Measurements from ENCODE around the gene ZNF530.

ZNF530 gene

DNA sequence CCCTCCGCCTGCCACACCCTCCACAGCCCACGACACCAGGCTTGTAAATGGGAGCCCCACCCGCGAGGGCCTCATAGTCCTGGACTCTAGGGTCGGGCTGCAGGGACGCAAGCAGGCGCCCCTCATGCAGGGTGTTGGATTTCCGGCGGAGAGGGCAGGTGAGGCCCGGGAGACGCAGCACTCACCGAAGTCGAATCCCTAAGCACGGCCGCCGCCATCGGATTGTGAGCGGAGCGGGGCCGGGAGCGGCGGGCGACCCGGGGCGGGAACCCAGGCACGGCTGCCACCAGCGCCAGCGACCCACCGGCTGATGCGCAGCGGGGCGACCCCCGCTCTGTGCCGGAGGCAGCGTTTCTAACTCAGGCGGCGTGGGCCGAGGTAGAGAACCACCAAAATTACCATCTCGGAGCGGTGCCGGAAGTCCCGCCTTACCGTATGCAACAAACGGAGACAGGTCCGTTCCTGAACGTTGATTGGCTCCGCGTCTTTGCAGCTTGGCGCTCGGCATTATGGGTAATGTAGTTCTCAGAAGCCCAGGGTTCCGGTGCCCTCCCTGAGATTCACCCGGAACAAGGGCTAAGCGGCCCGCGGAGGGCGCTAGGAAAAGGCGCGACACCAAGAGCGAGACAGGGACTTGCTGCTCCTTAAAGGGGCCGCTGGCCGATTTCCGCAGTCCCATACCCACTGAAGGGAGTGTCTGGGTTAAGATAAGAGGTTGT is 21.0 kb upstream of the ZNF530 start, which contains the start of gene ZNF416:
Gene ZNF416, minus strand, starts transcription at position 425 of the 719 bp plus-strand sequence. Its CDS starts 207 bp downstream, at position 218.
- Histone ChIP-seq H2AFZ (peak within 1 kb of the TSS; percentile 96), H3K4me1 (peaks cover 12% of the 10 kb centered on the region), H3K4me3 (ENCODE audit: low read depth, low read length) (peak within 1 kb of the TSS; percentile 99), H3K27ac (peak within 1 kb of the TSS; percentile 34), H3K27me3 (ENCODE audit: control insufficient read depth, insufficient read depth, low read length) (no peaks in the 10 kb centered on the region), H3K9ac (peak within 1 kb of the TSS; percentile 74), H3K79me2 (peaks cover 18% of the 10 kb centered on the region), H3K9me3 (ENCODE audit: control insufficient read depth, low read length) (peaks cover 4% of the 10 kb centered on the region), H3K4me2 (ENCODE audit: low read length) (peak within 1 kb of the TSS; percentile 90), H3K36me3 (ENCODE audit: control insufficient read depth, insufficient read depth, low read length) (peaks cover 4% of the 10 kb centered on the region)
- TF ChIP-seq, protein P1, sequence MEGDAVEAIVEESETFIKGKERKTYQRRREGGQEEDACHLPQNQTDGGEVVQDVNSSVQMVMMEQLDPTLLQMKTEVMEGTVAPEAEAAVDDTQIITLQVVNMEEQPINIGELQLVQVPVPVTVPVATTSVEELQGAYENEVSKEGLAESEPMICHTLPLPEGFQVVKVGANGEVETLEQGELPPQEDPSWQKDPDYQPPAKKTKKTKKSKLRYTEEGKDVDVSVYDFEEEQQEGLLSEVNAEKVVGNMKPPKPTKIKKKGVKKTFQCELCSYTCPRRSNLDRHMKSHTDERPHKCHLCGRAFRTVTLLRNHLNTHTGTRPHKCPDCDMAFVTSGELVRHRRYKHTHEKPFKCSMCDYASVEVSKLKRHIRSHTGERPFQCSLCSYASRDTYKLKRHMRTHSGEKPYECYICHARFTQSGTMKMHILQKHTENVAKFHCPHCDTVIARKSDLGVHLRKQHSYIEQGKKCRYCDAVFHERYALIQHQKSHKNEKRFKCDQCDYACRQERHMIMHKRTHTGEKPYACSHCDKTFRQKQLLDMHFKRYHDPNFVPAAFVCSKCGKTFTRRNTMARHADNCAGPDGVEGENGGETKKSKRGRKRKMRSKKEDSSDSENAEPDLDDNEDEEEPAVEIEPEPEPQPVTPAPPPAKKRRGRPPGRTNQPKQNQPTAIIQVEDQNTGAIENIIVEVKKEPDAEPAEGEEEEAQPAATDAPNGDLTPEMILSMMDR (IDR thresholded peaks at IDR 0.05): peak; percentile 20

DNA sequence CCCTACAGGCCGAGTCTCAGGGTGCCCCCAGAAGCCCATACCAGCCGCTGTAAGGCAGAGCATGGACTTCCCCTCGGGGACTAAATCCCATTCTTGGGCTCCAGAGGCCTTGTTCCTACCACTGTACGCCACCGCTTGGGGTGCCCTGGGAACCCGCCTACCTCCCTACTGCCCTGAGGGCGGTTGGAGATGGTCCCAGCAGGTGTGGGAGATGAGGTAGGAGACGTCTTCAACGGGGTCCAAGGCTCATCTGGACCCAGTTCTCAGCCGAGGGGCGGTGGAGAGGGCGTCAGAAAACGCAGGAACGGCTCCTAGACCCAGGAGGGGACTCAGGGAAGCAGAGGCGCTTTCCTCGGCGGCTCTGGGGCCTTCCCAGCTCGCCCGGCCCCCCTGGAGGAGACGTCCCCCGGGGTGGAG is 16.6 kb upstream of the ZNF530 start:
- Histone ChIP-seq H3K36me3 (ENCODE audit: control insufficient read depth, insufficient read depth, low read length) (no peaks in the 10 kb centered on the region), H3K9ac (no peak overlapping the region), H3K9me3 (ENCODE audit: control insufficient read depth, low read length) (no peaks in the 10 kb centered on the region), H3K27me3 (ENCODE audit: control insufficient read depth, insufficient read depth, low read length) (no peaks in the 10 kb centered on the region), H3K27ac (no peak overlapping the region), H3K79me2 (peaks cover 31% of the 10 kb centered on the region), H3K4me2 (ENCODE audit: low read length) (peak overlapping the region; percentile 97), H3K4me1 (peaks cover 15% of the 10 kb centered on the region), H3K4me3 (ENCODE audit: low read depth, low read length) (no peak overlapping the region), H2AFZ (peak overlapping the region; percentile 100)
- TF ChIP-seq, protein P1 (IDR thresholded peaks at IDR 0.05): no peak

DNA sequence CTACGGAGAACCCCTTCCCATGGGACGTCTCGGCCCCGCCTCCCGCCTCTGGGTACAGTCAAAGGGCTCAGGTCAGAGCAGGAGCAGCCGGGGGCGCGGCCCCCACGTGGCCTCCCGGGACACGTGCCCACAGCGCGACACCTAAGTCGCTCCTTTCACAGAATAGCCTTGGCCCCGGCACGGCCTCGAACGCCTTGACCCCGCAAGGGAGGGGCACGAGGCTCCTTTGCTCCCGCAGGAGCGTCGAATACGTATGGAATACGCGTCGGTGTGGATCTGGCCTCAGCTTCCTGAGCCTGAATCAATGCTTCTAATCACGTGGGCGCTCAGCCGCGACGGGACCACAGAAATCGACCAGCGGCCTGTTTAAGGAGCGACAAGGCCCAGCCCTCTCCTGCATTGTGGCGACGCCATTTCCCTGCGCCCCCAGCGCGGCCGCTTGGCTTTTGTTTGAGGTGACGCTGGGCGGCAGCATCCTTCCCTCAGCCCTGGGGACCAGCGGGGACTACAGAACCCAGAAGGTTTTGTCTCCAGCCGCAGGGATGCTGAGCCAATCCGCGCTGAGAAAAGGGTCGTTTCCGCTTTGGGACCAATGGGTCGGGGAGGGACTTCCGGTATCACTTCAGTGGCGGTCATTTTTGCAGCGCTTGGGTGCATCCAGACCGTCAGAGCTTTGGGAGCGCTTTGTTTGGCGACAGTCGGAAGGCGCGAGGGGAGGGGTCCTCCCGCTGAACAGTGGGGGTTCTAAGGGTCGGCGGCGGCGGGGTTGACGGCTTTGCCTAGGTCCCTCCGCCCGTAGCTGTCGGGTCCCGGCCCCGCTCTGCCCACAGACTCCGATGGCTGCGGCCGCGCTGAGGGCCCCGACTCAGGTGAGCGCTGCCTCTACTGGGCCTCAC is 15.9 kb upstream of the ZNF530 start, which contains the start of gene ZIK1:
Gene ZIK1, plus strand, starts transcription at position 625 of the 896 bp plus-strand sequence. Its CDS starts 212 bp downstream, at position 837.
- Histone ChIP-seq H3K4me3 (ENCODE audit: low read depth, low read length) (peak within 1 kb of the TSS; percentile 87), H3K9me3 (ENCODE audit: control insufficient read depth, low read length) (no peaks in the 10 kb centered on the region), H3K36me3 (ENCODE audit: control insufficient read depth, insufficient read depth, low read length) (no peaks in the 10 kb centered on the region), H3K4me1 (peaks cover 15% of the 10 kb centered on the region), H3K79me2 (peaks cover 26% of the 10 kb centered on the region), H3K27me3 (ENCODE audit: control insufficient read depth, insufficient read depth, low read length) (no peaks in the 10 kb centered on the region), H2AFZ (peak within 1 kb of the TSS; percentile 100), H3K4me2 (ENCODE audit: low read length) (peak within 1 kb of the TSS; percentile 97), H3K27ac (peak within 1 kb of the TSS; percentile 65), H3K9ac (peak within 1 kb of the TSS; percentile 31)
- TF ChIP-seq, protein P1 (IDR thresholded peaks at IDR 0.05): no peak

- H3K9me3 ChIP-seq (ENCODE audit: control insufficient read depth, low read length): peaks cover 3% of the 10 kb centered on the region
- peaks cover 11% of the 10 kb centered on the region for H3K4me1 ChIP-seq
- H3K27ac ChIP-seq: no peak overlapping the region
- no peak overlapping the region for H2AFZ ChIP-seq
- H3K27me3 ChIP-seq (ENCODE audit: control insufficient read depth, insufficient read depth, low read length): no peaks in the 10 kb centered on the region
- no peak overlapping the region for H3K9ac ChIP-seq
- H3K79me2 ChIP-seq: peaks cover 24% of the 10 kb centered on the region
- H3K4me3 ChIP-seq (ENCODE audit: low read depth, low read length): no peak overlapping the region
- H3K36me3 ChIP-seq (ENCODE audit: control insufficient read depth, insufficient read depth, low read length): peaks cover 3% of the 10 kb centered on the region
- no peak overlapping the region for H3K4me2 ChIP-seq (ENCODE audit: low read length)
- TF ChIP-seq, protein P1 (IDR thresholded peaks at IDR 0.05): no peak
Observed at GRCh38 chr19:57587529-57587928, 12.2 kb upstream of the ZNF530 start.
